Embryonic facial prominence (tissue), 1 donor: ENCODE results near the gene ANKS1B.
"Not testable (repeated sequence)": the region's sequence is repeated elsewhere in the genome, so short reads cannot be mapped to it uniquely, and the experiment has no call there.

ENCODE experiments used
- DNase-seq: peaks from one replicate; pipeline ENCODE4 v3.0.0-alpha.2; 2016; ENCODE audit errors: extremely low spot score

ANKS1B gene

DNA sequence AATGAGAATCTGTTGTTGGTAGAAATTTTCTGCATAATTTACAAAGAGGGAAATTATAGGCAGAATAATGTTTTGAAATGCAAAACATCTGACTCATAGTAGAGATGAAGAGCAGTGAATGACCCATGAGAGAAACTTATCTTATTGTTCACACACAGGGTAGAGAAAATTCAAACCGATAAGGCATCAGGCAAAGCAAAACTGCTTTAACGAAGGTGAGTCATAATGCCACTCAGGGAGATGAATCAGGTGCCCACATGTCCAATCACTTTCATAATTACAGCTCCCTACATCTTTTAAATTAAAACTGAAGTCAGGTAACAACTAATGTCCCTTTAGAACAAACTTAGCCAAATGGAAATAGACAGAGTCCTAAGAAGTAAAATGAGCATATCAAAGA lies 602.7 kb downstream of the ANKS1B start:
- no peak for DNase-seq

DNA sequence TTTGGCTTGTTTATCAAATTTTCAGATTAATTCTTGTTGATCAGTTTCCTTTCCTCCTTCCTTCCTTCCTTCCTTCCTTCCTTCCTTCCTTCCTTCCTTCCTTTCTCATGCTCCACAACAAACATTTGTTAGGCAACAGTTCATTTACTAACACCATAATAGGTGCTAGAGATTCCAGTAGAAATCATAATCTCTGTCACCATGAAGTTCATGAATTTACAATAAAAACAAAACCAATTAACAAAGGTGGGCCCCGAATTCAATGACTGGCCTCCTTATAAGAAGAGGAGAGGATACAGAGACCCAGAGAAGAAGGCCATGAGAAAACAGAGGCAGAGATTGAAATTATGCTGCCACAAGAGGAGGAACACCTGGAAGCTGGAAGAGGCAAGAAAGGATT lies 604.0 kb downstream of the ANKS1B start:
- DNase-seq, result no peak

DNA sequence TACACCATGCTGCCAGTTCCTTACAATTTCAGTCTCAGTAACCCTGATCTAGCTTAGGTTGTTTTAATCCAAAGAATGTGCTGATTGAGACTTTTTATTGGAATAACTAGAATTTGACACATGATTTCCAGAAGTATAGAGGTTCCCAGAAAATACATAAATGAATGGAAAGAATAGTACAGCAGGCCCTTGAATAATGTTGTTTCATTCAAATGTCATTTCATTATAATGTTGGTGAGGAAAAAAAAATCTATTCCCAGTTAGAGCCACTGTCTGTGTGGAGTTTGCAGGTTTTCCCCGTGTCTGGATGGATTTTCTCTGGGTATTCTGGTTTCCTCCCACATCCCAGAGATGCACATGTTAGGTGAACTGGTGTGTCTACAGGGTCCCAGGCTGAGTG lies 610.7 kb downstream of the ANKS1B start:
- DNase-seq, result no peak

DNA sequence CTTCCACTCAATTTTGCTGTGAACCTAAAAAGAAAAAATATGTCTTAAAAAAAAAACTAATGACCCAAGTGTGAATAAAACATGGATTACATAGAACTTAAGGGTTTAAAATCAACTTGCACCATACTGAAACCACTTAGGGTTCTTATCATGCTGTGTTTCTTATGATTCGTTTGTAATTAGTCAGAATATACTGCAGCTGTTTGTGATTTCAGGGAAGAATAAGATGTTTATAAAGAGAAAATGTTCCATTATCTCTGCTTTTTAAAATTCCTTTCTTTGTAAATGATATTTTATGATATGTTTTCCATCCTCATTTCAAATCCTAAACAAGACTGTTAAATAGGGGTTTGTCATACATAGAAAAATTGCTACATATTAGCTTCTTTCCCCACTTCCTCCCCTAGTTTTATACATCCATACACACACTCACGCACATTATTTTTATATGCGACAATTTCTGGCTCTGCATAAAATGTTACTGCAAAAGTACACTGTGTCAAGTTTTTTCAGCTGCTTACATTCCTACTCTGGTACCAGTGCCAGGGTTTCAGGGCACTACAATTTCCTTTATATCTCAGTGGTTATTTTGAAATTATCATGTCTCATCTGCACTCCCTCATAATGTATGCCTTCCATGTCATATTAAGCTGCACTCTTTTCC lies 612.3 kb downstream of the ANKS1B start:
- no peak for DNase-seq

DNA sequence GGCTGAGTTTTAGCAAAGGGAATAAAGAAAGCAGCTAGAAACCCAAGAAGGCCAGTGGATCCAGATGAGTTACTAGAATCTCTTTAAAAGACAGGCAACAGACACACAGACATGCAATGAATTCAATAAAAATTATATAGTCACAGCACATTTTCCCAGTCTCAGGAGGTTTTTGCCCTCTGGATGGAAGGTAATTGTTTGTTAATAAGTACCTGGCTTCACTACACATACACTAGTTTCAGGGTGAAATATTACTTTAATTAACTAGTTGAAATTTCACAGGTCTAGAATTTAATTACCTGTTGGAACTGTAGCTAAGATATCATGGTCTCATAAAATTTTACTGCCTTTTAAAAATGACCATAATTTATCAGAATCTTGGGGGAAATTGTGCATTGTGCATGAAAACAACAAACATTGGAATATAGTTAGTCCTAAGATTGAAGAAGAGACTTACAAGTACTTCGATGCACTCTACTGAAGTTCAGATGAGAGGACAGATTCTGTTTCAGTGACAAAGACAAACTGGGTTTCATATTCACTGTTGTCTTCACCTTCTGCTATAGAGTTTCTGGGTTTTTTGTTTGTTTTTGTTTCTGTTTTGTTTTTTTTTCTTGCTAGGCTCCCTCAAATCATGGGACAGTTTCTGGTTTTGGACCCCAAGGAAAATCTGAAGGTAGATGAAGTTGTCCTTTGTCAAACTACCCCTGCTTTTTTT lies 614.2 kb downstream of the ANKS1B start:
- no peak for DNase-seq

DNA sequence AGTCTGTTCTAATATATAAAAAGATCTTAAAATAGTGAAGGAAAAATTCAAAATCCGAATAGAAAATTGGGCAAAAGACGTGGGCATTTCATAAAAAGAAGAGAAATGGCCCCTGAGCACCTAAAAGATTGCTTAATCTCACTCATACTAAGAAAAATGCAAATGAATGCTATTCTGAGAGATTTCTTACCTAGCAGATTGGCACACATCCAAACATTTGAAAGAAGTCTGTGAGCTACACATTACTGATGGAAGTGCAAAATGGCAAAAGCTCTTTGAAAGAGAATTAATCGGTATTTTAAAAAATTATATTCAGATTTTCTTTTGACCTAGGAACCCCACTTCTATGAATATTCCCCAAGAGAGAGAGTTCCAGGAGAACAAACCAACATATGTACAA lies 617.6 kb downstream of the ANKS1B start:
- no peak for DNase-seq

DNA sequence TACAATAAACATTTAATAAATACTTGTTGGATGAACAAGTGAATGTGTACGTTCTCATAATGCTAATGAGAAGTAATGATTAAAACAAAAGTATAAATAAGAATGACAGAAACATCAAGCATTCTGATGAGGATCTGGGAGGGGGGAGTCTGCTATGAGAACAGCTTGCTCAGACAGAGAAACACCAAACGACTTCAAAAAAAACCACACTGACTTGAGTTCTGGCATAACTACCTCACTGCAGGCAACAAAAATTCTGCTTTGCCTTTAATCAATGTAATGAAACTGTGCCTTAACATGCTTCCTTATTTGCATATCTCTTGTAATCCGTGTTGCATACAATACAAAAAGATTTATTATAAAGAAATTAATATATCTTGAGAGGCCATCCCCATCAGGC lies 632.5 kb downstream of the ANKS1B start:
- no peak for DNase-seq

DNA sequence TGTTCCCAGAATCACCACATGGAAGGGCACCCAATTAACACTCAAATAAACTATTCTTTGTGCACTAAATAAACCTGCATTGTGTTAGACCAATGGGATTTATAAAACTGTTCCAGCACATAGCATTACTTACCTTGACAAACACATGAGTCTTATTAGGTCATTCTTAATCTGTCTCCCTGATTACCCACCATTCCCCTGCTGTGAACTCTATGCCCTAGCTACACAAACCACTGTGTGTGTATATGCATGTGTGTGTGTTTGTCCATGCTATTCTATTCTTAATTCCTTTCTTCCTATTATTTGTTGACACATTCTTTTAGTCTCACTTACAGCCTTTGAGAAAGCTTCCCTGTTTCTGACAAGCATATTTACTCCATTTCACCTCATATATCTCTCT lies 640.8 kb downstream of the ANKS1B start:
- no peak for DNase-seq

DNA sequence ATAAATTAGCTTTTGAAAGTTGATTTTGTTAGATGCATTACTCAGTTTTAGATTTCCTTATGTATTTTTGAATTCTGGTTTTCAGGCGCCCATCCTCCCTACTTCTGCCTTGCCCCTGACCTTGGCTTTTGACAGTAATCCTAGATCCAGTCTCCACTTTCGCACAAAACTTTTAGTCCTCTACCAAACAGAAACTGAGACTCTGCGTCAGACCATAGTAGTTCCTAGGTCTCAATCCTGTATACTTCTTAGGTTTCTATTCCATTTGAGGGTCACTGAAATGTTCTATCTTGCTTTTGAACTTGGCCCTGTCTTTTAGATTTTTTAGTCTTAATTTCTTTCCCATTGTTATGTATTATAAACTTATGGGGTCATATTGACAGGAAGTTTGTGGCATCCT lies 645.1 kb downstream of the ANKS1B start:
- DNase-seq, result no peak

DNA sequence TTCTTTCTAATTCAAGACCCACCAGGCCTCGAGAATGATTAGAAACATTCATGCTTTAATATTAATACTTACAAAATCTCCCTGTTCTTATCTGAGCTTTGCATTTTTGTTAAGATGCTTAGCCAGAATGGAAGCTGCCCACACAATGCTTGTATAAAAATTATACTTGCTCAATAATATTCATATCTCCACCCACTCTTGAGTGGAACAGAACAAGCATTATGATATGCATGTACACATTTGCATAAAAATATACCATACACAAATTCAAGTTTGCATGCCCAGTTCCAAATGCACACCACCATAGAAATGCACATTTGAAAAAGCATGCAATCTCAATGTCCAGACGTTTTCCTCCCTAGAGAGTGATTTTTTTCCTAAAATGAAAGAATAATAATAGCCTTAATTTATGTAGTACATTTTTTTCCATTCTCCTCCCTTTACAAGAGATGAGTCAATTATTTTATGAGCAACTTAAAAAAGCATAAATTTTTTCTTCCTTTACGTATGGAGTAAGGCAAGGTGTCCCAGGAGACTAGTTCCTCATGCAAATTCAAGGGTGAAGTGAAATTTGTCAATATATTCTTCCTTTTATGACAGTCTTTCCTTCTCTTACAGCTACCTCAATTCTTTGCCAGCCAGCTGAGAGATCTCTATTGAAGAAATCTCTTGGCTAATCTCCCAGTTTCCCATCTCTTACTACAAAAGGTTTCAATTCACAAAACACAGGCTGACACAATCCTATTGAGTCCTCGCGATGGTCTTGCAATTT lies 650.3 kb downstream of the ANKS1B start:
- no peak for DNase-seq

DNA sequence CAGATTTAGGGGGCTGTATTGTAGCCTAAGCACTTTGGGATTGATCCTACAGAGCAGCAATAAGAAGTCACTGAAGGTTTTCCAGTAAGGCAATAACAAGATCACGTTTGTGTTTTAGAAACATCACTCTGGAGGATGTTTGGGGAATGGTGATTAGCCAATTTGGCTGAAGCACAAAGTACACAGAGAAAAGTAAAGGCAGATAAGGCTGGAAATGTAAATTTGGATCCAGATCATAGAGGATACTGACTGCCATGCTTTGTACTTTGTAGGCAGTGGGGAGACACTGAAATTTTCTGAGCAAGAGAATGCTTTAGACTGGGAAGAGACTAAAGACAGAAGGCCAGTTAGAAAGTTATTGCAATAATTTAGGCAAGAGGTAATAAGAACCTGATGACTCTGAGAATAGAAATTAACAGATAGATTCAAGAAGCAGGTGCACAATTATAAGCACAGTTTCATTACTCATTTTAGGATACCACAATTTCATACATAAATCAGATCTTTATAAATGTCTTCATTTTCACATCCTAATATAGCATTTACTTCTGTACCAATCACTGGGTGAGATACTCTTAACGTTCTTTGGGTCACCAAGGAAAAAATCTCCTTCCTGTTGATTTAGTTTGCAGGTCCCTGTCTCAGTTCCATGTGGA lies 651.7 kb downstream of the ANKS1B start:
- DNase-seq, result no peak

DNA sequence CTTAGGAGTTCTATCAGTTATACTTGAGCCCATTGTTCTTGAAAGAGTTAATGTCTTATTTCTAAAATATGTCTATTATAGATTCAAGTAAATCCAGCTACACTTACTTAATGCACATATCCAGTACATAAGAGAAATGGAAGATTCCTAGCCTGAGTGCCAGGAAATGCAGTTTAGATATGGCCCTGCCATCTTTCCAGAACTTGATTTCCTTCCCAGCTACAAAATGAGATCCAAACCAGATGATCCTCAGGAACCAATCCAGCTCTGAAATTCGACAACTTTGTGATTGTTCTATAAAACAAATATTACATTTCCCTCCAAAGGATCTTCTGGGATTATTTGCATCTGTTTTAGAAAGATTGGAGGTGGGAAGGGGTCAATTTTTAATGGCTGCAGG lies 654.5 kb downstream of the ANKS1B start:
- DNase-seq, result no peak

DNA sequence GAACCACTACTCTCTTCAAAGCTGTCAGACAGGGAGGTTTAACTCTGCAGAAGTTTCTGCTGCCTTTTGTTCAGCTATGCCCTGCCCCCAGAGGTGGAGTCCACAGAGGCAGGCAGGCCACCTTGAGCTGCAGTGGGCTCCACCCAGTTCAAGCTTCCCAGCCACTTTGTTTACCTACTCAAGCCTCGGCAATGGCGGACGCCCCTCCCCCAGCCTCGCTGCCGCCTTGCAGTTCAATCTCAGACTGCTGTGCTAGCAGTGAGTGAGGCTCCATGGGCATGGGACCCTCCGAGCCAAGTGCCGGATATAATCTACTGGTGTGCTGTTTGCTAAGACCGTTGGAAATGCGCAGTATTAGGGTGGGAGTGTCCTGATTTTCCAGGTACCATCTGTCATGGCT lies 663.5 kb downstream of the ANKS1B start:
- not testable (repeated sequence) for DNase-seq

DNA sequence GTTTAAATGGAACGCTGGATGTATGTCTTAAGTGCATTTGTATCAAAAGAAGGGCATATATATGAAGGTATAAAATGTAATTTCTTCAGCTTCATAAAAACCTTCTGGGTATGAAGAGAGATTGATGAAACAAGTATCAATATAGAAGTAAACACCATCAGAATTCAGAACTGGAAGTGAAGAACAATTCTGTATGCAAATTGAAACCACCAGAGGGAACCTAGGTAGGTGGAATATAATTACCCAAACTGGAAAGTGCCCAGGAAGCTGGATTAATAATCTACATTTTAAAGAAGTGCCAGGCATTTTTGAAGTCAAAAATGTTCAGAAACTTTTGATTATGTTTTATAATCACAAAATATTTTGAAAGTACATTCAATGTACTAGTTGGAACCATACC lies 673.4 kb downstream of the ANKS1B start:
- no peak for DNase-seq

DNA sequence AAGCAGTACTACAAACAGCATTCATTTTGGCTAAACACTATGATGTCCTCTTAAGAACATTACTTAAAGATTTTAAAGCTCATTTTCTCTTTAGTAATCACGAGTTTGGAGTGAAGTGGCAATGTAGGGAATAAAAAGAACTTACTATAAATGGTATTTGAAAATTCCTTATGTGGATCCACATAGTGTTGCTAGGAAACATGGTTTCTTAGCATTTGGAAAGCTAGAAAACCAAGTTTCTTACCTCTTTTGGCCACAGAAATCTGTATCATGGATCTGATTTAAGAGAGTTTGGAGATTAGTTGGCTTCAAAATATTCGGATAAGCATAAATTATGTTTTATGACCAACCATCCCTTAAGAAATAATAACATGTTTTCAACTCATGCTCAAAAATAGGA lies 674.9 kb downstream of the ANKS1B start:
- DNase-seq, result no peak

DNA sequence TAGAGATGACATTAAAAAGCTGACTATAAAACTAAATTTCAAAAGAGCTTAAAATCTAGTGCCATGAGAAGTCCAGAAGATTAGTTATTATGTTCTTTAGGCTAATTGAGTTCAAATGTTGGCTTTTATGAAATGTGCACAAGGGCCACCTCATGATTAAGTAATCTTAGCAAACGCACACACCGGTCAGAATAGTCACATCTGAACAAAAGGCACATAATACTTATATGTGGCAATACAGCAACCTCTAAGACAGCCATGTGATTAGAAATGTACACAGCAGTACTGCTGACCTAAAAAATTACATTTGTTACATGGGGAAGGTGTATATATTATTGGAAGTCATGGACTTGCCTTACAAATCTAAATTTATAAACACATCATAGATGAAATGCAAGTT lies 681.9 kb downstream of the ANKS1B start:
- DNase-seq, result no peak

DNA sequence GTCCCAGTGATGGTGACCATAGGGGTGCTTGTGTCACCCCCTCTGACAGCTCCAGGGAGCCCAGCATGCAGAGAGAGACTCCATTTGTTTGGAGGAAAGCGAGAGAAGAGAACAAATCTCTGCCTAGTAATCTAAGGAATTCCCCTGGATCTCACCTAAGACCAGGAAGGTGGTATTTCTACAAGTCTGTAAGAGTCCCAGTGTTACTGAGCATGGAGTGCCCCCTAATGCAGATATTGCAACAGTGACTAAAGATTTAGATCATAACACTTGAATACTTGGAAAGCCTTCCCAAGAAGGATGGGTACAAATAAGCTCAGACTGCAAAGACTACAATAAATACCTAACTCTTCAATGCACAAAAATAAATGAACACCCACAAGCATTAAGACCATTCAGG lies 697.6 kb downstream of the ANKS1B start:
- no peak for DNase-seq

DNA sequence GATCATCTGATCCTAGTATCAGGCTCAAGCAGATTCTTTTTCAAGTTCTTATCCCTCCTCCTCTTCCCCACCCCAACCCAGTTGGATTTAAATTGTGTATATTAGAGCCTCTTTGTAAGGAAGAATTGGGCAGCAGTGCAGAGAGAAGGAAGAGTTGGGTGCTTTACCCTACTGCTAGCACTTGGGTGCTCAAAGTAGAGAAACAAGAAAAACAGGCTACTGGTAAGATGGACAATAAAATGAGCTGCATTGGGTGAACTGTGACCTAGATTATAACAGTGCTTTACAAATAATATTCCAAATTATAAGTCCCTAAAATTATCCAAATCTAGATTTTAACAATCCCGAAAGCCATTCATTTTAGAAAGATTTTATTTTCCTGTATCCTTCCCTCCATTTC lies 700.6 kb downstream of the ANKS1B start:
- no peak for DNase-seq

DNA sequence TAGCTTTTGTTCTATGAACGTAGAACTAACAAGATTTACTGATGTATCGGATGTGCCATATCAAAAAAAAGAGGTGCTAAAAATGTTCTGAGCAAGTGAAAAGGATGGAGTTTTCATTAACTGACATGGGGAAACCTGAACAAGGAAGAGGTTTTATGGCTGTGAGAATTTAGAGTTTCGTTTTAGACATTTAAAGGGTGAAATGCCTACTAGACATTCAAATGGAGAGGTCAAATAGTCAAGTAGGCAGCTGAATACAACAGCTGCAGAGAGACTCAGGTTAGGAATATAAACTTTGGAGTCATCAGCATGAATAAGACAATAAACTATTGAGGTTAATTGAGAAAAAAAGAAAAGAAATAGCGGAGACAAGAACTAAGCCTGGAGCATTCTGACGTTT lies 702.1 kb downstream of the ANKS1B start:
- DNase-seq, result no peak

DNA sequence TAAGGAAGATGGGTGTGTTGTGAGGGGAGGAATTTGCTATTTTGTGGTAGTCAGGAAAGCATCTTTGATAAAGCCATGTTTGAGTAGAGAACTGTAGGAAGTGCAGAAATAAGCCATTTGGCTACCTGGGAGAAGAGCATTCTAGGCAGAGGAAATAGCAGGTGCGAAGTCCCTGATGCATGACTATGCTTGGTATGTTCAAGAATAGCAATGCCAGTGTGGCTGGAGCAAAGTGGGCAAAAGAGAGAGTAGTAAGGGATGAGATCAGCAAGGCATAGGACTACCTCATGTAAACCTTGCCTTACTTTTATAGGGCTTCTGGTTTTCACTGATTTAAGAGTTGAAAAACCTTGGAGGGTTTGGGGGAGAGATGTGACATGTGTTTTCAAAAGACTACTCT lies 702.6 kb downstream of the ANKS1B start:
- DNase-seq, result no peak

DNA sequence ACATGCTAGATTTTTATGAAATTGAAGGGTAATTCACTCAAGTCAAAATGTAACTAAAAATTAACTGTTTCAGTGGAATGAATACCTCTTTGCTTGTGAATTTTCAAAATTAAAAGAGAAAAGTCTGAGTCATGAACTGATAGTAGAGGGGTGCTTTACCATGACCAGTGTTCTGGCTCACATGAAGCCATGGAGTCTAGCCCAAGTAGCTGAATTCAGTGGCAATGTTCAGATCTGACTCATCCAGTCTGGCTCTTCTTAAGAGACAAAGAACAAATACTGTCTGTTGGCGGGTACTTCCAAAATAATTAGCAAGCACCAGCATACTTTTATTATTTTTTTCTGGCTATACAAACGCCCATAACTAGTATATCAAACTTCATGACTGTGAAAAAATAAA lies 703.5 kb downstream of the ANKS1B start:
- DNase-seq, result no peak

DNA sequence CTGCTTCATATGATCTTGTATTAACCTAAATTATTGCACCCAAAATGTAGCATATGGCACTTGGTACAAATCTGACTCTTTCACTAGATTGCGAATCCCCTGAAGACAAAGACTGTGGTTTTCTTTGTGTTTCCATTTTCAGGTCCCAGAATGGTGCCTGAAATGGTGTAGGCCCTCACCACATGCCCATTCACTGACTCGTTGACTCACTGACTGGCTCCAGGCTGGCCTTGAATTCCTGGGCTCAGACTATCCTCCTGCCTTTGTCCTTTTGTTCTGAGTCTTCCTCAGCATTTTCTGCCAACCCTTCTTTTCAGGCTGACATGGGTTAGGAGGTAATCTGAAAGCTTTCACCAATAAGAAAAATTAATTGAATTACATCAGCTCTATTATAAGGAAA lies 705.8 kb downstream of the ANKS1B start:
- no peak for DNase-seq
